Parathyroid adenoma (tissue), 2 donors: ENCODE measurements around the gene CLASP1.

Experiments used
- H2AFZ ChIP-seq: fragments of 300-600 bp; sonication (generic); one replicate; pipeline ENCODE4 v1.7.0; 2017; ENCODE audit warnings: antibody characterized with exemption, mild to moderate bottlenecking
- H3K27ac ChIP-seq: fragments of 300-600 bp; sonication (generic); one replicate; pipeline ENCODE4 v1.7.0; 2017
- H3K27me3 ChIP-seq: fragments of 300-600 bp; sonication (generic); one replicate; pipeline ENCODE4 v1.7.0; 2017; ENCODE audit warnings: low read length; ENCODE audit not compliant: control insufficient read depth, insufficient read depth
- H3K36me3 ChIP-seq: fragments of 300-600 bp; sonication (generic); one replicate; pipeline ENCODE4 v1.7.0; 2017; ENCODE audit warnings: low read length; ENCODE audit not compliant: control insufficient read depth, insufficient read depth
- H3K4me1 ChIP-seq: fragments of 300-600 bp; sonication (generic); one replicate; pipeline ENCODE4 v1.7.0; 2017; ENCODE audit warnings: control low read depth
- H3K4me2 ChIP-seq: fragments of 300-600 bp; sonication (generic); one replicate; pipeline ENCODE4 v1.7.0; 2017; ENCODE audit warnings: low read length
- H3K4me3 ChIP-seq: fragments of 300-600 bp; sonication (generic); one replicate; pipeline ENCODE4 v1.7.0; 2017; ENCODE audit warnings: low read depth, low read length
- H3K79me2 ChIP-seq: fragments of 300-600 bp; sonication (generic); one replicate; pipeline ENCODE4 v1.7.0; 2017; ENCODE audit warnings: control low read depth
- H3K9ac ChIP-seq: fragments of 300-600 bp; sonication (generic); one replicate; pipeline ENCODE4 v1.7.0; 2017; ENCODE audit warnings: mild to moderate bottlenecking
- H3K9me3 ChIP-seq: fragments of 300-600 bp; sonication (generic); one replicate; pipeline ENCODE4 v1.7.0; 2017; ENCODE audit warnings: low read length; ENCODE audit not compliant: control insufficient read depth
- TF ChIP-seq, protein P1 (sequence below): fragments of 300-600 bp; sonication (generic); IDR thresholded peaks from one replicate; pipeline ENCODE4 v1.7.0; 2017; ENCODE audit warnings: antibody characterized with exemption, mild to moderate bottlenecking
- donor health status: primary hyperparathyroidism.

Gene CLASP1

DNA sequence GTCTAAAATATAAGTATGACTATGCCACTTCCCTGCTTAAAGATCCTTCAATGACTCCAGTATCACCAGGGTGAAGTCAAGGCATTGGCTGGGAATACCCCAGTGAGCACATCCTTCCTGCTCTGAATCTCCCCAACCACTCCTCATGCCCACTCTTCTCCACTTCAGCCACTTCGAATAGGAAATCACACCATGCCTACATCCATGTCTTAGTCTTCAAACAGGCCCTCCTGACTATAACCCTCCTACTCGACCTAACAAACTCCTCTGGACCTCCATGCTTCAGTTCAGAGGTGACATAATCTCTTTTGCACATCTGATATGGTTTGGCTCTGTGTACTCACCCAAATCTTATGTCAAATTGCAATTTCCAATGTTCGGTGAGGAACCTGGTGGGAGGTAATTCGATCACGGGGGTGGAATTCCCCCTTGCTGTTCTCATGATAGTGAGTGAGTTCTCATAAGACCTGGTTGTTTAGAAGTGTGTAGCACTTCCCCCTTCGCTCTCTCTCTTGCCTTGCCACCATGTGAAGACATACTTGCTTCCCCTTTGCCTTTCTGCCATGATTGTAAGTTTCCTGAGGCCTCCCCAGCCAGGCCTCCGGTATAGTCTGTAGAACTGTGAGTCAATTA is 276.4 kb downstream of the CLASP1 start:
- TF ChIP-seq, protein P1, sequence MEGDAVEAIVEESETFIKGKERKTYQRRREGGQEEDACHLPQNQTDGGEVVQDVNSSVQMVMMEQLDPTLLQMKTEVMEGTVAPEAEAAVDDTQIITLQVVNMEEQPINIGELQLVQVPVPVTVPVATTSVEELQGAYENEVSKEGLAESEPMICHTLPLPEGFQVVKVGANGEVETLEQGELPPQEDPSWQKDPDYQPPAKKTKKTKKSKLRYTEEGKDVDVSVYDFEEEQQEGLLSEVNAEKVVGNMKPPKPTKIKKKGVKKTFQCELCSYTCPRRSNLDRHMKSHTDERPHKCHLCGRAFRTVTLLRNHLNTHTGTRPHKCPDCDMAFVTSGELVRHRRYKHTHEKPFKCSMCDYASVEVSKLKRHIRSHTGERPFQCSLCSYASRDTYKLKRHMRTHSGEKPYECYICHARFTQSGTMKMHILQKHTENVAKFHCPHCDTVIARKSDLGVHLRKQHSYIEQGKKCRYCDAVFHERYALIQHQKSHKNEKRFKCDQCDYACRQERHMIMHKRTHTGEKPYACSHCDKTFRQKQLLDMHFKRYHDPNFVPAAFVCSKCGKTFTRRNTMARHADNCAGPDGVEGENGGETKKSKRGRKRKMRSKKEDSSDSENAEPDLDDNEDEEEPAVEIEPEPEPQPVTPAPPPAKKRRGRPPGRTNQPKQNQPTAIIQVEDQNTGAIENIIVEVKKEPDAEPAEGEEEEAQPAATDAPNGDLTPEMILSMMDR, result no peak
- no peak overlapping the region for H3K4me3 ChIP-seq

DNA sequence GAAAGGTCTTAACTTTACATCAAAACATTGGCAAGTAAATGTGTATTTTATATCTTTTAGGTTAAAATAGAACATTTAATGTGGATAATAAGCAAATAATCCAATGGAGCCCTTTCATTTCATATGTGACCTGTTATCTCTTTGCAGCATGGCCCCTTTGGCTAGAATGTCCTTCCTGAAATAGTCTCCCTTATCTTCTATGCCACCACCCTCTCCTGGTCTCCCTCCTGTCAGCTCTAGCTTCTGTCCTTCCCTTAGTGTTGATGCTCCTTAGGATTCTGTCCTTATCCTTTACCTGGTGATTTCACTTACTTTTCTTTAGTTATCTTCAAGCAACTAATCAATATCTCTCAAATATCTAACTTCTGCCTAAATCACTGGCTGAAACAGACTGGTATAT is 277.2 kb downstream of the CLASP1 start:
- no peaks in the 10 kb centered on the region for H3K27me3 ChIP-seq
- H3K4me1 ChIP-seq, result no peaks in the 10 kb centered on the region
- no peak overlapping the region for H2AFZ ChIP-seq
- TF ChIP-seq, protein P1, result no peak
- H3K9ac ChIP-seq, result no peak overlapping the region
- no peak overlapping the region for H3K27ac ChIP-seq
- peaks cover 2% of the 10 kb centered on the region for H3K79me2 ChIP-seq
- H3K9me3 ChIP-seq, result no peaks in the 10 kb centered on the region
- no peak overlapping the region for H3K4me2 ChIP-seq
- H3K4me3 ChIP-seq, result no peak overlapping the region
- H3K36me3 ChIP-seq, result no peaks in the 10 kb centered on the region

More for the DNA sequence above, 276.4 kb downstream of the CLASP1 start:
- H3K36me3 ChIP-seq, result no peaks in the 10 kb centered on the region
- no peak overlapping the region for H3K9ac ChIP-seq
- peaks cover 2% of the 10 kb centered on the region for H3K79me2 ChIP-seq
- no peak overlapping the region for H3K27ac ChIP-seq
- no peaks in the 10 kb centered on the region for H3K4me1 ChIP-seq
- no peaks in the 10 kb centered on the region for H3K9me3 ChIP-seq
- no peaks in the 10 kb centered on the region for H3K27me3 ChIP-seq
- no peak overlapping the region for H3K4me2 ChIP-seq
- no peak overlapping the region for H2AFZ ChIP-seq

DNA sequence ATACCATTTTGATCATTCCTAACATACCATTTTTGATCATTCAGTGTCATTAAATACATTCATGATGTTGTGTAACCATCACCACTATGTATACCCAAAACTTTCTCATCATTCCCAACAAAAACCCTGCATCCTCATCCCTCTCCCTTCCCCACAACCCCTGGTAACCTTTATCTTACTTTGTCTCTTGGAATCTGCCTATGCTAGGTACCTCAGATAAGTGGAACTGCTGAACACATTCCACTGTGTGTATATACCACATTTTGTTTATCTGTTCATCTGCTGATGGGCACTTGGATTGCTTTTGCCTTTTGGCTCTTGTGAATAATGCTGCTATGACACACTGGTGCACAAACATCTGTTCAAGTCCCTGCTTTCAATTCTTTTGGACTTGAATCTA is 280.4 kb downstream of the CLASP1 start:
- H3K9ac ChIP-seq, result no peak overlapping the region
- no peak overlapping the region for H3K4me3 ChIP-seq
- H3K4me1 ChIP-seq, result no peaks in the 10 kb centered on the region
- no peak overlapping the region for H2AFZ ChIP-seq
- no peak overlapping the region for H3K27ac ChIP-seq
- no peaks in the 10 kb centered on the region for H3K9me3 ChIP-seq
- no peaks in the 10 kb centered on the region for H3K36me3 ChIP-seq
- no peak overlapping the region for H3K4me2 ChIP-seq
- H3K27me3 ChIP-seq, result no peaks in the 10 kb centered on the region
- H3K79me2 ChIP-seq, result no peaks in the 10 kb centered on the region
- TF ChIP-seq, protein P1, result no peak

DNA sequence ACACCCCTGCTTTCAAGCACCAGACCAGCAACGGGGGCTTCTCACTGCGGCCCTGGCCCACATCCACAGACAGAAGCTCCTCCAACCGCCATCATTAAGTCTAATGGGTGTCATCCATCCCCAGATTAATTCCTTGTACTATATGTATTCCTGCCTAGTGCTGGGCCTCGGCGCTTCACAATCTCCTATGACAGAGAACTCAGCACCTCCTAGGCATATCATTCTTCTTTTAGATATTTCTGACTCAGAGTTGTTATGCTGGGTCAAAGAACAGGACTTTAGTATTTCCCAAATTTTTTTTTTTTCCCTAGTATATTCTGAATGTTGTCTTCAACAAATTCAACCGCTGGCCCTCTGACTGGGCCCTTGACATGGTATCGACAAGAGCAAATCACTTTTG is 281.1 kb downstream of the CLASP1 start:
- no peaks in the 10 kb centered on the region for H3K36me3 ChIP-seq
- H3K4me1 ChIP-seq, result no peaks in the 10 kb centered on the region
- TF ChIP-seq, protein P1, result no peak

DNA sequence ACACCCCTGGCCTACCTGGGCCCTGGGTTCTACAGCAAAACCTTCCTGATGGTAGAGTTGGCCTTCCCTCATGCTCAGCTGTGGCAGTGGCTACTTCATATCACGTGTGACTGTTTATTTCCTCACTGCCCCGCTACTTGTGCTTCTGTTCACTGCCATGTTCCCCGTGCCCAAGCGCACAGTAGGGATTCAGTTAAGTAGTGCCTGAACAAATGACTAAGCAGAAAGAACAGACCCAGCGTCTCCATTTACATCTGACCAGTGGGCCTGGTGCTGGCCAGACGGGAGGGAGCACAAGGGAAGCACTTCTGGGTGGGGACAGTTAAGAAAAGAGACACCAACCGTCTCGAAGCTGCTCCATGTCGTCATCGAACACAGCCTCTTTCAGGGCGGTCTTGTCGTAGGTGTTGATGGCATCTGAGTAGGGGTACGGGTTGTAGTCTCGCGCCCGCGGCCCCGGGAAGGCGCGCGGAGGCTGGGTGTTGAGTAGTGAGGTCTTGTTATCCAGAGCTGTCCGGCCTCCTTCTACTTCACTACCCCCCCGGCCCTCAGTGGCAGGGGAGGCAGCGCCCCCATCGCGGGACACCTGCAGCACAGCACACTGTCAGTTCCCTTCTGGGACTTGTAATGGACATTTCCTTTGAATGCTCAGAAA is 281.9 kb downstream of the CLASP1 start:
- Histone ChIP-seq H3K4me3 (no peak overlapping the region), H3K27ac (no peak overlapping the region), H3K4me2 (no peak overlapping the region), H3K79me2 (no peaks in the 10 kb centered on the region), H3K9ac (no peak overlapping the region), H2AFZ (no peak overlapping the region), H3K4me1 (no peaks in the 10 kb centered on the region), H3K9me3 (no peaks in the 10 kb centered on the region), H3K27me3 (no peaks in the 10 kb centered on the region), H3K36me3 (no peaks in the 10 kb centered on the region)
- TF ChIP-seq, protein P1, result no peak

More for the DNA sequence above, 281.1 kb downstream of the CLASP1 start:
- no peak overlapping the region for H3K4me3 ChIP-seq
- no peak overlapping the region for H3K4me2 ChIP-seq
- H2AFZ ChIP-seq, result no peak overlapping the region
- no peak overlapping the region for H3K27ac ChIP-seq
- H3K9me3 ChIP-seq, result no peaks in the 10 kb centered on the region
- H3K79me2 ChIP-seq, result no peaks in the 10 kb centered on the region
- H3K9ac ChIP-seq, result no peak overlapping the region
- no peaks in the 10 kb centered on the region for H3K27me3 ChIP-seq
